Loucy (cell line): ENCODE results near the gene EZR.

Experiments used
- H2AFZ ChIP-seq: fragments of 200-600 bp; sonication (generic); 2 replicates; pipeline ENCODE4 v1.6.0; 2016; ENCODE audit warnings: antibody characterized with exemption, mild to moderate bottlenecking, low read length, moderate library complexity
- H3F3A ChIP-seq: fragments of 200-600 bp; 2 replicates; pipeline ENCODE4 v1.6.0; 2016; ENCODE audit warnings: antibody characterized with exemption, low read depth, mild to moderate bottlenecking
- H3K27me3 ChIP-seq: fragments of 200-600 bp; sonication (generic); 2 replicates; pipeline ENCODE4 v1.6.1; 2014; ENCODE audit warnings: low read length, mild to moderate bottlenecking; ENCODE audit not compliant: insufficient read depth, poor library complexity, severe bottlenecking
- H3K36me3 ChIP-seq: fragments of 200-600 bp; sonication (generic); 2 replicates; pipeline ENCODE4 v1.6.1; 2016; ENCODE audit warnings: low read length; ENCODE audit not compliant: insufficient read depth
- H3K4me1 ChIP-seq: fragments of 200-600 bp; sonication (generic); 2 replicates; pipeline ENCODE4 v1.5.1; 2014; ENCODE audit warnings: low read length, mild to moderate bottlenecking; ENCODE audit not compliant: insufficient read depth, poor library complexity, severe bottlenecking
- H3K4me2 ChIP-seq: fragments of 200-600 bp; sonication (generic); 2 replicates; pipeline ENCODE4 v1.6.0; 2014; ENCODE audit warnings: antibody characterized with exemption, low read length, low read depth, mild to moderate bottlenecking; ENCODE audit not compliant: poor library complexity, severe bottlenecking
- H3K4me3 ChIP-seq: fragments of 200-600 bp; sonication (generic); 2 replicates; pipeline ENCODE4 v1.5.1; 2014; ENCODE audit warnings: low read length, mild to moderate bottlenecking, mixed read lengths; ENCODE audit not compliant: poor library complexity, severe bottlenecking
- H3K79me2 ChIP-seq: fragments of 200-600 bp; sonication (generic); 2 replicates; pipeline ENCODE4 v1.6.1; 2014; ENCODE audit warnings: low read length; ENCODE audit not compliant: insufficient read depth
- H3K9ac ChIP-seq: fragments of 200-600 bp; sonication (generic); 2 replicates; pipeline ENCODE4 v1.6.0; 2014; ENCODE audit warnings: mild to moderate bottlenecking, low read depth, low read length, moderate library complexity; ENCODE audit not compliant: poor library complexity, severe bottlenecking
- H3K9me2 ChIP-seq: fragments of 200-600 bp; sonication (generic); replicated peaks from 2 replicates; pipeline ENCODE4 v1.6.1; 2016; ENCODE audit warnings: low read depth, low read length, mixed read lengths
- H3K9me3 ChIP-seq: fragments of 200-600 bp; sonication (generic); 2 replicates; pipeline ENCODE4 v1.6.1; 2014; ENCODE audit warnings: mild to moderate bottlenecking, antibody characterized with exemption, low read length, low read depth; ENCODE audit not compliant: insufficient read depth
- H4K20me1 ChIP-seq: fragments of 200-600 bp; sonication (generic); 2 replicates; pipeline ENCODE4 v1.6.0; 2014; ENCODE audit warnings: antibody characterized with exemption, low read length, mild to moderate bottlenecking; ENCODE audit not compliant: insufficient read depth, poor library complexity, severe bottlenecking
- EZH2phosphoT487 ChIP-seq: fragments of 200-600 bp; IDR thresholded peaks from 2 replicates; pipeline ENCODE4 v1.6.1; 2018; ENCODE audit warnings: antibody characterized with exemption, mild to moderate bottlenecking, moderate library complexity, borderline replicate concordance
- TF ChIP-seq, protein P1 (sequence below): fragments of 200-600 bp; sonication (generic); conservative IDR thresholded peaks from 2 replicates; pipeline ENCODE4 v1.5.1; 2014; ENCODE audit warnings: mild to moderate bottlenecking, antibody characterized with exemption, low read length

EZR gene

DNA sequence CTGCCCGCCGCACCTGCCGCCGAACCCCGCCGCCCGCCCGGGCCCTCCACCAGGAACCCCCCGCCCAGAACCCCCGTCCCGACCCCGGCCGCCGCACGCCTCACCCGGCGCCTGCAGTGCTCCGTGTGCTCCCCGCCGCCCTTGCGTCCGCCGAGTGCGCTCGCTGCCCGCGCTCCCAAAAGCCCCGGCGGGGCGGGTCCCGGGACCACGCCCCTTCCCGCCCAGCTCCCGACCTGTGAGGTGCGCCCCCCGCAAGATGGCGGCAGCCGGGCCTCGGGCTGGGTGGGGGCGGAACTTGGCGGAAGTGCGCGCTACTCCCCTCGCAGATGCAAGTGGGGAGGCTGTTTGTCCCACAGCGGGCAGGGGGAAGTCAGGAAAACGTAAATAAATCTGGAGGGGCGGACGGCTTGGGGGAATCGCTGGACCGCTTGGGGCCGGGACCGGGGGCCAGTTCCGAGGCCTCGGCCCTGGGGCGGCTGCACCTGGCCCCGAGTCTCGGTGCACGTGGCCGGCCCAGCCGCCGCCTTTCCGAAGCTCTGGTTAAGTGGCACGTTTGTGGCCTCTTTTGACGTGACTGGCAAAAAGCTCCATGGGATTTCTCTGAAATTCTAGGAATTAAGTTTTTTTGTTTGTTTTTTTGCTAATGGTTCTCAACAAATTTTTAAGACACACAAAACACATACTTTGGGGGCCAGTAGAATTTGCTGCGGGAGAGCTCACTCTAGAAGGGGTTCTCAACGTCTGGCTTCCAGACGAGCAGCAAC, at the start of gene EZR:
EZR (minus strand) TSS at position 156 of the 764 bp plus-strand sequence. CDS start 1,275 bp downstream, outside the sequence.
- Histone ChIP-seq H3K4me1 (peaks cover 35% of the 10 kb centered on the region), H3K27me3 (no peaks in the 10 kb centered on the region), H3K79me2 (peaks cover 36% of the 10 kb centered on the region), H4K20me1 (peaks cover 34% of the 10 kb centered on the region), H3K4me3 (peak within 1 kb of the TSS; percentile 78), H3K9me2 (no peaks in the 10 kb centered on the region), H3K4me2 (peak within 1 kb of the TSS; percentile 65), H3K9ac (peak within 1 kb of the TSS; percentile 72), H3K9me3 (no peaks in the 10 kb centered on the region), H2AFZ (peak within 1 kb of the TSS; percentile 96), H3F3A (no peaks in the 10 kb centered on the region), H3K36me3 (no peaks in the 10 kb centered on the region)
- TF ChIP-seq EZH2phosphoT487, result no peak
- TF ChIP-seq, protein P1, sequence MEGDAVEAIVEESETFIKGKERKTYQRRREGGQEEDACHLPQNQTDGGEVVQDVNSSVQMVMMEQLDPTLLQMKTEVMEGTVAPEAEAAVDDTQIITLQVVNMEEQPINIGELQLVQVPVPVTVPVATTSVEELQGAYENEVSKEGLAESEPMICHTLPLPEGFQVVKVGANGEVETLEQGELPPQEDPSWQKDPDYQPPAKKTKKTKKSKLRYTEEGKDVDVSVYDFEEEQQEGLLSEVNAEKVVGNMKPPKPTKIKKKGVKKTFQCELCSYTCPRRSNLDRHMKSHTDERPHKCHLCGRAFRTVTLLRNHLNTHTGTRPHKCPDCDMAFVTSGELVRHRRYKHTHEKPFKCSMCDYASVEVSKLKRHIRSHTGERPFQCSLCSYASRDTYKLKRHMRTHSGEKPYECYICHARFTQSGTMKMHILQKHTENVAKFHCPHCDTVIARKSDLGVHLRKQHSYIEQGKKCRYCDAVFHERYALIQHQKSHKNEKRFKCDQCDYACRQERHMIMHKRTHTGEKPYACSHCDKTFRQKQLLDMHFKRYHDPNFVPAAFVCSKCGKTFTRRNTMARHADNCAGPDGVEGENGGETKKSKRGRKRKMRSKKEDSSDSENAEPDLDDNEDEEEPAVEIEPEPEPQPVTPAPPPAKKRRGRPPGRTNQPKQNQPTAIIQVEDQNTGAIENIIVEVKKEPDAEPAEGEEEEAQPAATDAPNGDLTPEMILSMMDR, result no peak

DNA sequence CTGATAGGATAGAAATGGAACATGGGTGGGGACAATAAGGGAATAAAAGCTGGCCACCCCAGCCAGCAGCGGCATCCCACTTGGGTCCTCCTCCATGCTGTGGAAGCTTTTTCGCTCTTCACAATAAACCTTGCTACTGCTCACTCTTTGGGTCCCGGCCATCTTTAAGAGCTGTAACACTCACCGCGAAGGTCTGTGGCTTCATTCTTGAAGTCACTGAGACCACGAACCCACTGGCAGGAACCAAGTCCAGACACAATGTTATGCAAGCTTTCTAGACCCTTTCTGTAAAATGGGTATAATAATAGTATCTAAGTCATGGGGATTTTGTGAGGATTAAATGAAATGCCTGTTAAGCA, 48.9 kb upstream of the EZR start:
- no peaks in the 10 kb centered on the region for H3K79me2 ChIP-seq
- no peak overlapping the region for H2AFZ ChIP-seq
- H3K27me3 ChIP-seq, result no peaks in the 10 kb centered on the region
- no peaks in the 10 kb centered on the region for H4K20me1 ChIP-seq
- H3K4me1 ChIP-seq, result no peaks in the 10 kb centered on the region
- H3K36me3 ChIP-seq, result no peaks in the 10 kb centered on the region
- no peak for TF ChIP-seq EZH2phosphoT487
- TF ChIP-seq, protein P1, result no peak
- no peaks in the 10 kb centered on the region for H3F3A ChIP-seq
- H3K4me2 ChIP-seq, result no peak overlapping the region
- no peaks in the 10 kb centered on the region for H3K9me3 ChIP-seq
- no peaks in the 10 kb centered on the region for H3K9me2 ChIP-seq
- no peak overlapping the region for H3K9ac ChIP-seq
- no peak overlapping the region for H3K4me3 ChIP-seq

- H3K9me3 ChIP-seq, result no peaks in the 10 kb centered on the region
- no peaks in the 10 kb centered on the region for H3F3A ChIP-seq
- H4K20me1 ChIP-seq, result no peaks in the 10 kb centered on the region
- H2AFZ ChIP-seq, result no peak overlapping the region
- no peak overlapping the region for H3K9ac ChIP-seq
- no peaks in the 10 kb centered on the region for H3K9me2 ChIP-seq
- H3K4me3 ChIP-seq, result no peak overlapping the region
- no peaks in the 10 kb centered on the region for H3K4me1 ChIP-seq
- TF ChIP-seq, protein P1, result no peak
- TF ChIP-seq EZH2phosphoT487, result no peak
- no peaks in the 10 kb centered on the region for H3K27me3 ChIP-seq
- no peaks in the 10 kb centered on the region for H3K36me3 ChIP-seq
- no peaks in the 10 kb centered on the region for H3K79me2 ChIP-seq
- no peak overlapping the region for H3K4me2 ChIP-seq
Observed at GRCh38 chr6:158867381-158868121, 48.4 kb upstream of the EZR start.
